DOHH2 (cell line): ENCODE results near the gene CLCN7.

ENCODE experiments used
- CTCF ChIP-seq: fragments of 200-600 bp; sonication (generic); IDR thresholded peaks from one replicate; pipeline ENCODE4 v1.5.1; 2014; ENCODE audit warnings: antibody characterized with exemption, mild to moderate bottlenecking, low read depth, low read length; ENCODE audit not compliant: poor library complexity, severe bottlenecking
- EZH2phosphoT487 ChIP-seq: fragments of 200-600 bp; sonication (generic); IDR thresholded peaks from 2 replicates; pipeline ENCODE4 v1.6.1; 2017; ENCODE audit warnings: borderline replicate concordance, mild to moderate bottlenecking, antibody characterized with exemption, low read length, moderate library complexity, mixed read lengths

- no peak for TF ChIP-seq CTCF
- no peak for TF ChIP-seq EZH2phosphoT487
These were observed 20.3 kb downstream of the CLCN7 start for GRCh38 chr16:1454561-1454960.
